GM19025 (cell line): ENCODE data around the gene HSPA5.
"Not testable (repeated sequence)": the region's sequence is repeated elsewhere in the genome, so short reads cannot be mapped to it uniquely, and the experiment has no call there.

ENCODE experiments used
- ATAC-seq: cut with Tn5 transposase; IDR thresholded peaks from one replicate; pipeline ENCODE4 v1.9.1; 2021; ENCODE audit warnings: mild to moderate bottlenecking, low read depth, moderate library complexity; ENCODE audit not compliant: unreplicated experiment

Gene HSPA5

GRCh38 chr9:125195591-125195990 lies 45.6 kb downstream of the HSPA5 start:
- not testable (repeated sequence) for ATAC-seq

GRCh38 chr9:125194466-125194865 lies 46.7 kb downstream of the HSPA5 start:
- ATAC-seq: not testable (repeated sequence)

- no peak for ATAC-seq
Observed at GRCh38 chr9:125190361-125190801, 50.8 kb downstream of the HSPA5 start.

GRCh38 chr9:125189361-125190289 lies 51.5 kb downstream of the HSPA5 start, which contains the start of gene PPP6C:
PPP6C (minus strand) TSS chr9:125189803; CDS start chr9:125189718, 85 bp downstream.
- peak; percentile 96 for ATAC-seq

- ATAC-seq: no peak
Observed at GRCh38 chr9:125189011-125189360, 52.2 kb downstream of the HSPA5 start.
